HEK293 (cell line): Measurements from ENCODE around the gene CASKIN1.

ENCODE experiments used
- BCL11A ChIP-seq: fragments of 450-650 bp; formaldehyde crosslinking; IDR thresholded peaks from 2 replicates; pipeline ENCODE4 v1.5.1; 2016; ENCODE audit warnings: low read depth, missing biosample characterization, missing genetic modification characterization
- CTCF ChIP-seq: fragments of 450-650 bp; formaldehyde crosslinking; IDR thresholded peaks from 2 replicates; pipeline ENCODE4 v1.5.1; 2016; ENCODE audit warnings: missing biosample characterization, missing genetic modification characterization
- HOXD13 ChIP-seq: sonication (generic); formaldehyde crosslinking; IDR thresholded peaks from 2 replicates; pipeline ENCODE4 v1.8.0; 2022; ENCODE audit warnings: missing genetic modification reagents, borderline replicate concordance
- SP2 ChIP-seq: fragments of 450-650 bp; formaldehyde crosslinking; IDR thresholded peaks from 2 replicates; pipeline ENCODE4 v1.5.1; 2016; ENCODE audit warnings: missing biosample characterization, missing genetic modification characterization
- TSHZ1 ChIP-seq: fragments of 450-650 bp; formaldehyde crosslinking; IDR thresholded peaks from 2 replicates; pipeline ENCODE4 v1.5.1; 2016; ENCODE audit warnings: missing biosample characterization, missing genetic modification characterization, borderline replicate concordance
- ZBTB49 ChIP-seq: fragments of 450-650 bp; formaldehyde crosslinking; IDR thresholded peaks from 2 replicates; pipeline ENCODE4 v1.5.1; 2016; ENCODE audit warnings: missing biosample characterization, missing genetic modification characterization, low read depth
- ZFP37 ChIP-seq: fragments of 450-650 bp; formaldehyde crosslinking; IDR thresholded peaks from 2 replicates; pipeline ENCODE4 v1.5.1; 2016; ENCODE audit warnings: missing biosample characterization, missing genetic modification characterization
- ZNF202 ChIP-seq: fragments of 450-650 bp; formaldehyde crosslinking; IDR thresholded peaks from 2 replicates; pipeline ENCODE4 v1.5.1; 2016; ENCODE audit warnings: missing biosample characterization, missing genetic modification characterization, borderline replicate concordance
- ZNF280D ChIP-seq: fragments of 450-650 bp; formaldehyde crosslinking; IDR thresholded peaks from 2 replicates; pipeline ENCODE4 v1.5.1; 2016; ENCODE audit warnings: missing biosample characterization, missing genetic modification characterization
- TF ChIP-seq, protein P1 (sequence below): fragments of 450-650 bp; formaldehyde crosslinking; IDR thresholded peaks from 2 replicates; pipeline ENCODE4 v1.5.1; 2016; ENCODE audit warnings: missing biosample characterization, missing genetic modification characterization

GRCh38 chr16:2172688-2173335 is 23.6 kb downstream of the CASKIN1 start:
- no peak for TF ChIP-seq ZNF202 (tag by site-specific recombination)
- no peak for TF ChIP-seq ZFP37
- TF ChIP-seq HOXD13 (CRISPR knock-in tag) = no peak
- no peak for TF ChIP-seq CTCF
- no peak for TF ChIP-seq SP2 (tag by site-specific recombination)
- TF ChIP-seq, protein P1, sequence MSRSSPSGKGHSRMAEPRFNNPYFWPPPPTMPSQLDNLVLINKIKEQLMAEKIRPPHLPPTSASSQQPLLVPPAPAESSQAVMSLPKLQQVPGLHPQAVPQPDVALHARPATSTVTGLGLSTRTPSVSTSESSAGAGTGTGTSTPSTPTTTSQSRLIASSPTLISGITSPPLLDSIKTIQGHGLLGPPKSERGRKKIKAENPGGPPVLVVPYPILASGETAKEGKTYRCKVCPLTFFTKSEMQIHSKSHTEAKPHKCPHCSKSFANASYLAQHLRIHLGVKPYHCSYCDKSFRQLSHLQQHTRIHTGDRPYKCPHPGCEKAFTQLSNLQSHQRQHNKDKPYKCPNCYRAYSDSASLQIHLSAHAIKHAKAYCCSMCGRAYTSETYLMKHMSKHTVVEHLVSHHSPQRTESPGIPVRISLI (tag by site-specific recombination) = no peak
- no peak for TF ChIP-seq TSHZ1 (tag by site-specific recombination)
- no peak for TF ChIP-seq ZBTB49 (tag by site-specific recombination)
- TF ChIP-seq ZNF280D (tag by site-specific recombination) = no peak
- no peak for TF ChIP-seq BCL11A (tag by site-specific recombination)
